ENCODE measurements around the gene MID1.

MID1 gene

GRCh38 chrX:10571260-10571659 lies 49.1 kb downstream of the MID1 start:
- no peak for DNase-seq

DNA sequence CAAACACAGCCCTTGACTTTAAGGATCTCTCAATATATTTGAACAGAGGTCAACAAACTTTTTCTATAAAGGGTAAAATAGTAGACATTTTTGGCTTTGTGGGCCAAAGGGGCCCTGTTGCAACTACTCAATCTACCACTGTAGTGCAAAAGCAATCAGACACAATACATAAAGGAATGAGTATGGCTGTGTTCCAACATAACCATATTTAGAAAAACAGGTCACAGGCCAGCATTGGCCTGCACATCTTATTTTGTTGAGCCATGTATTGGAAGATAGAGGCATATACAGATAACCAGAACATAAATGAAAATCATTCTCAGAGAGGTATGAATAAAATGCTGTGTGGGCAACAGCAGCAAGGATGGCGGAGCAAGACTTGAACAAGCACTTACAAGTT lies 49.8 kb downstream of the MID1 start:
- DNase-seq: no peak

DNA sequence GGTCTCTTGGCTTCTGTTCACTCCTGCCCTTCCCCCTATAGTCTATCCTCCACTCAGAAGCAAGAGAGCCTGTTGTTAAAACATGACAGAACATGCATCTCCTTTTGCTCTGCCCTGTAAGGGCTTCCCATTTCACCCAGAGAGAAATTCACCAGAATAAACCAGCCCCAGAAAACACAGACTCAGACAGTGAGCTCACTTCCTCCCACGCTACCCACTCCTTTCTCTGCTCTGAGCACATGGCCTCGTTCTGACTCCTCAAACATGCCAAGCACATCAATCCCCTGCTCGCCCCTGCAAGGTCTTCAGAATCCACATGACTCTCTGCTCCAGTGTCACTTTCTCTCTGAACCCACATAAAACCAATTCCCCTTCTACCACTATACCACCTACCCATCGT lies 50.4 kb downstream of the MID1 start:
- DNase-seq: no peak

DNA sequence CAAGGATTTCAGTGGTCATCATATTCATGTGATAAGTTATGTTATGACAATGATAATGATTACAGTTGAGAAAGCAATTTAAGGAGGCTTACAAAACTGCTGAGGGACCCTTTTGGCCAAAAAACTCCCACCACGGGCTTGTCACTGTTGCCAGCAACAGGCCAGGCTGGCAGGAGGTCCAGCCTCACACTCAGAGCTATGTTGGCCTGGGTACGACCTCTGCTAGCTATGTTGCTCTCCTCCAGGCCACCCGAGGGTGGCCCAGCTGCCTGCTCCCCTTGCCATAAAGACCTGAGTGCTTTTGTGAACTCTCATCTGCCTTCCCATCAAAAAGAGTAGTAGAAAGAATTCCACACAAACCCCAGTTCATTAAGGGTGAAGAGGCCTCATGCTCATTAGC lies 52.0 kb downstream of the MID1 start:
- no peak for DNase-seq

DNA sequence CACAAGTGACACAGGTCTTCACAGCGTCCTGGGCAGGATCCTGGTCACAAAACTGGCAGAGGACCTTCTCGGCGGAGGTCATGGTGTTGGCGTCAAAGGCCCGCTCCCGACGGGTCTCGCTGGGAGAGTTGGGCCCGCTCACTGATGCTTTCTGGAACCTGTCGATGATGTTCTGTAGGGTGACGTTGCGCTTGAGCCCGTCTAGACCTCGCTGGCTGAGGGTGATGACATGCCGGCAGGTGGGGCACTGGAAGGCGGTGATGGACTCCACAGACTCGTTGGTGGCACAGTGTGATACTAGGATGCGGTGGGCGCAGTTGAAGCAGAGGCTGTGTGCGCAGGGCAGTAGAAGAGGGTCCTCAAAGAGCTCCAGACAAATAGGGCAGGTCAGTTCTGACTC lies 53.2 kb downstream of the MID1 start:
- no peak for DNase-seq

- no peak for DNase-seq
These were observed 53.7 kb downstream of the MID1 start for GRCh38 chrX:10566716-10567097.

GRCh38 chrX:10564484-10564883 lies 55.9 kb downstream of the MID1 start:
- no peak for DNase-seq

- DNase-seq: no peak
These were observed 63.2 kb downstream of the MID1 start for GRCh38 chrX:10557166-10557565.

- no peak for DNase-seq
These were observed 64.0 kb downstream of the MID1 start for GRCh38 chrX:10556405-10556804.

DNA sequence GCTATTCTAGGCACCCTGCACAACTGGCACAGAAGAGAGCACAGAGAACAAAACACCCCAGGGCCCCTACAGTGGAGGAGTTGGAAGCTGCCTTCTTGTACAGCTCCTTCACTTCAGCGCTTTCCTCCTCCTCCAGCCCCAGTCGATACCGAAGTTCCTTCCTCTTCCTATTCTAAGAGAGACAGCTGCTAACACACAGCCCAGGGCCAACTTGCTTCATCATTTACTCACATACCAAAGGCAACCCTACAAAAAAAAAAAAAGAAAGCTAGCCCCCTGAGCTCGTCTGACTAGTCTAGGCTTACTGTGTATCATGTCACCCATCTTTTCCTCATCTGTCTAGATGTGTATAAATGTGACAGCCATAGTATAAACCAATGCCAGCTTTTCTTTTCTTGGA lies 64.5 kb downstream of the MID1 start:
- no peak for DNase-seq

DNA sequence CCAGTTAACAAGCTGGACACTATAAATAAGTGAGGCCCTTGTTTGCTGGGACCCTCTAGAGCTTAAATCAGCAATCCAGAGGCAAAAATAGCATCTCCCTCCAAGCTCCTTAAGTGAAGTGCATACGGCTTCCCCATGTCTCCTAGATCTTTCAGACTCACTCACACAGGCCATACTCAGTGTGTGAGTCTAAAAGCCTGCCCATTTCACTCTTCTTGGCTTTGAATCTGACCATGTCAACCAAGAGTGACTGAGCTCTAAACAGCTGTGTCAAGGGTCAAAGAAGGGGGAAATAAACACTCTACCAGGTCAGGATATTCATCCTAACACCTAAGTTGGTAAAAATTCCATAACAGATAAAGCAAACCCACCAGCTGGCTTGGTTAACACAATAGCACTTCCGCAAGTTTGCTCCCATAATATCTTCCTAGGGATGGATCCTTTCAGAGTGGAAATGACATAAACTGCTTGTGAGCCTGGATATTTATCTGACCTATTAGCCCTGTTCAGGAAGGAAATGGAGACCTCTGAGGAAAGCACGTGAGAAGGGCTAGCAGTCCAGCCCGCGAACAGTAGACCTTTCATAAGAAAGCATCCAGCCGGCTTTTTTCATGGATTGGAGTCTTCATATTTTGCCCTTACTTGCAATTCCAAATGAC lies 65.6 kb downstream of the MID1 start:
- DNase-seq: no peak

DNA sequence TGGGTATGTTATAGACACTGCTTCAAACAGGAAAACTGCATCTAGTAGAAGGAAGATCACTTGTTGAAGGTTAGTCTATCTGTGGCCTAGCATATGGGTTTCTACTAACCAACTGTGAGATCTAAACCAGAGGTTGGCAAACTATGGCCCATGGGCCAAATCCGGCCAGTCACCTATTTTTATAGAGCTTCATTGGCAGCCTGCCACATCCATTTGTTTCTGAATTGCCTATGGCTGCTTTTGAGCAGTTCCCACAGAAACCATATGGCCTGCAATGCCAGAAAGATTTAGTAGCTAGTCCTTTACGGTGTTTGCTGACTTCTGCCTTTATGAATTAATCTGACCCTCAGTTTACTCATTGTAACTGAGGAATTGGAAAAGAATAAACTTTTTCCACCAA lies 71.1 kb downstream of the MID1 start:
- DNase-seq: no peak

DNA sequence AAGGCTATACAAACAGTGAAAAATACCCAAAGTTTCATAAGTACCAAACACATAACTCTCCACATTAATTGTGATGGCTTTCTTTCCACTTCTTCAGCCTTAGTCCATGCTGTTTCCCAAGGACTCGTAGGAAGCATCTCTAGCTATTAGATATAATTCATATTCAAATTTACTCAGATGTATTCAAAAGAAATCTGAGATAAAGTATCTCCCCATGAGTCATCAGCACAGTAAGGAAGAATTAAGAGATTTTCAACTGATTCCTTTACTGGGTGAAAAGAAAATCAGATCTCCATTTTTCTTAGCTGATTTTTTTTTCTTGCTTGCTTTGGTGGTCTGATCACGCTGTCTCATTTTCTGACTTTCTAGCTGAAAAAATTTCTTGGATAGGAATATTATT lies 71.7 kb downstream of the MID1 start:
- DNase-seq: no peak

- DNase-seq: no peak
These were observed 74.5 kb downstream of the MID1 start for GRCh38 chrX:10545882-10546281.

DNA sequence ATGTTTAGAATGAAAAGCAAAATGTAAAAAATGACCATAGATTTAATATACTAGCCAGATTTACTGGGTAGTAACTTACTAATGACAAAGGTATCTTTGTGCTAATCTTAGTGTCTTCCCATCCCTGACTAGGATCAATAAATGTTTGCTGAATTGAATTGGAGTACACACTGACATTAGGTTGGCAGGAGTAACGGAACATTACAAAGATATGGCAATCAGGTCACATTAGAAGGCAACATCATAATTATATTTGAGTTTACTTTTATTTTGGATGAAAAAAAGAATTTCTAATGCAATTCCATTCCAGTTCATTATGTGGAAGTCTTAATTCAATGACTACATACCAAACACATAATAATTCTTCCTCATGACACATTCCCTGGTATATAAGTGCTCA lies 77.8 kb downstream of the MID1 start:
- DNase-seq: no peak

DNA sequence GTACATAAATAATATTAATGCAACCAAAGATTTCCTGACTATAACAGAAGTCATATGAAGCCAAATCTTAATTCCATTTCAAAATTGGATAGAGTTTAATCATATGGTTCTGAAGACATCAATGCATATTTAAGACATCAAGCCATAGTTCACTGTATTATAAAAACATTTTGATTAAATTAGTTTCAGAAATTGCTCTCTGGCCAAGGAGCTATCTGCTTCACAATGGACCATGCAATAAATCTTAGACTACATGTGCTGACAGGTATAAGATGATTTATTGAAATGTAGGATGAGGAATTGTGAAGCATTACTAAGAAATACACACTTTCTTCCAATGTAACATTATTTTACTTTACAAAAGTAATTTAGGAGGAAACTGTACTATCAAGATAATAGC lies 81.6 kb downstream of the MID1 start:
- no peak for DNase-seq

- no peak for DNase-seq
These were observed 83.1 kb downstream of the MID1 start for GRCh38 chrX:10537308-10537707.

DNA sequence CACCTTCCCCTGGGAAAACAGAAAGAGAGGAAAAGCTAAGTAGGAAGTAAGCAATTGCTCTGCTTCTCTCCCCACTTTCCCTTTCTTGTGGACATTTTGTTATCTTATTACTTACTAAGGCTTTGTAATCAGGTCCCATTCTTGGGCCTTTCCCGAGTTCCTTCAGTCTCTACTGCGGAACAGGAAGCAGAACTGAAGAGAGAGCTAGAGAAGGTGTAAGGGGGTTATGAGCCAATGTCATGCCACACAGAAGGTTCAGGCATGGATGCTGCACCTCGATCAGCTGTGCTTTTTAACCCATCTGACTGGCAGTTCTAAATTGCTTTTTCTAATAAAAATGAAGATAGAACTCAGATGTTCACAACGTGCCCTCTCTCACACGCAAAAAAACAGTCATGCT lies 83.6 kb downstream of the MID1 start:
- DNase-seq: no peak

- DNase-seq: no peak
These were observed 85.8 kb downstream of the MID1 start for GRCh38 chrX:10534611-10535010.

GRCh38 chrX:10533696-10534365 lies 86.6 kb downstream of the MID1 start:
- DNase-seq: no peak

- DNase-seq: no peak
These were observed 88.5 kb downstream of the MID1 start for GRCh38 chrX:10531927-10532326.

DNA sequence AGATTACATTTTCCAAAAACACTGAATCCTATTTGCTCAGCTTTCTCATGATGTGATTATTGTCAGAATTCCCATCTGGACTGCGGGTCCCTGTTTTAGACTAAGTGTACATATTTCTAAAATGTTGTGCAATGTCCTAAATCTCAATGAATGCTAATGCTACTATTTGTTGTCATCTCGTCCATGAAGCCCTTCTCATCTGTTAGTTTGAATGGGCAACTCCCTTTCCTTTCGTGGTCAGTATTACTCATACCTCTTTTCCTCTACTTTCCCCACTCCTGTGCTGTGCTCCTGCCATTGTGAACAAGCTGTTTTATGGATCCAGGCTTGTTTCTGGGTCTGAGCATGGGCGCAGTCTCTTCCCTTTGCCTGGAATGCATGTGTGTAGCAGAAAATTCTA lies 91.0 kb downstream of the MID1 start:
- no peak for DNase-seq

DNA sequence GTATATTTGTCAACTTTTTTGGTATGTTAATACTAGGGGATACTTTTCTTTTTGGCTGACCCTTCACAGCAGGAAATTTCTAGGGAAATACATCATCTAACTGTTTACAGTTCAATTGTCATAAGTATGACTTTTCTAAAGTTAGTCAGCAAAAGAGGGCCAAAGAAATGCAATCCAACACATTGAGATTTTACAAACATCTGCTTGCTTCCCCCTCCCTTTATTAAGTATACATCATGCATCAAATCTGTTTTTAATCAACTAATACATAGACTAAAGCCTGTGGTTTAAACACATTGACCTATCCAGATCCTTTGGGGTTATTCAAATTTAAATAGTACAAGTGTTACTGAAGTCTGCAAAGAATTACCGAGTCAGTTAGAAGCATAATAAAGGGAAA lies 93.9 kb downstream of the MID1 start:
- DNase-seq: no peak

DNA sequence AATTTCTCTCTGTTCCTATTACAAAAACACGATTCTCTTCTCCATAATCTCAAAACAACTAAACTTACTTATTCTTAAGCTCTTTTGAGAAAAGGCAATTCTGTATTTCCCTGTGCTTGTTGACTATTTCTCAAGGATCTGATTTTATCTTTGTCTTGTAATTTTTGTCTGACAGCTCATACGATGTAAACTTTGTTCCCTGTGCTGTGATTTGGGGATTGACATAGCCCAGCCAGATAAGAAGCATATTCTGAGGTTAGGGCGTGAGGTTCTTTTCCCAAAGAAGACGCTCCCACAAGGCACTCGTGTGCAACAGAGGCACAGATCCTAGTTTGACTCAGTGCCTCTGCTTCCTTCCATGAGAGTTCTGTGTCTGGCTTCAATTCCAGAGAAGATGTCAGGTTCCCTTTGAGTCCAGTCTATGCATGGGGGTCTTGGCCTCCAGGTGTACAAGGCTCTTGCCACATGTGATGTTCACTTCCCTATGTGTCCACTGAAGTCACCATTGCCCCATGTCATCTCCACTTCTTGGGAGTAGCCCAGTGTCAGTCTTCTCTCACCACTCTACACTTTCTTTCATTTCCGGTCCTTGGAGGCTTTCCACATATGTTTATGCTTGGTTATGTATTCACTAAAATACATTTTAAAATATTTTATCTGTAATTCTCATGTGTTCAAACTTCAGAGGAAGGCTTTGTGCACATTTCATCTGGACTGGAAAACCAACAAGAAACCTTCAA lies 94.8 kb downstream of the MID1 start:
- no peak for DNase-seq

DNA sequence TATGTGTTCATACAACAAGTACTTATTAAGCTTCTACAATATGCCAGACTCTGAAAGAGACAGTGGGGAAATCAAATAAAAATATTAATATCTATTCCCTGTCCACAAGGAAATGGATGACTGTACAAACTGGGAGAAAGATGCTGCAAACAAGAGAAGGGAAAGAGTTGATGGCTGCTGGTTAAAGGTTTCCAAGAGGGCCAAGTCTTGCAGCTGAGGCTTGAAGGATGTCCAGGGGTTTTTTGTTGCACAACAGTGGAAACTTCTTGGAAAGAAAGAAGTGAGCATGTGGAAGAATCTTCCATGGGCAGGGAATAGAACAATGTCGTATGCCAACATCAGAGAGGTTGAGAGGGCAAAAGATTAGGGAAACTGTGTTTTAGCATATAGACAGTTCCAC lies 95.8 kb downstream of the MID1 start:
- DNase-seq: no peak
